A549 (cell line): Measurements from ENCODE around the gene NUP214.

Experiments used
- CTCF ChIP-seq: fragments of >200 bp; sonication (Bioruptor Twin); formaldehyde crosslinking; IDR thresholded peaks from 3 replicates; pipeline ENCODE4 v1.5.1; 2016
- POLR2A ChIP-seq: IDR thresholded peaks from 2 replicates; pipeline ENCODE4 v1.6.1; 2012; ENCODE audit warnings: mild to moderate bottlenecking, low read length
- RAD21 ChIP-seq, 2 experiments: fragments of >200 bp in 1 of 2; sonication (Bioruptor Twin) in 1 of 2; formaldehyde crosslinking in 1 of 2; IDR thresholded peaks in 1 of 2; conservative IDR thresholded peaks in 1 of 2; 2 replicates in 1 of 2; 3 replicates in 1 of 2; pipeline ENCODE4 v1.6.1; 2012 to 2018; ENCODE audit warnings: inconsistent platforms in 1 of 2
- RFX5 ChIP-seq: fragments of 450-650 bp; IDR thresholded peaks from 2 replicates; pipeline ENCODE4 v1.7.1; 2014; ENCODE audit warnings: antibody characterized with exemption, mild to moderate bottlenecking, moderate library complexity
- SMC3 ChIP-seq: fragments of >200 bp; sonication (Bioruptor Twin); formaldehyde crosslinking; IDR thresholded peaks from 3 replicates; pipeline ENCODE4 v1.6.1; 2018; ENCODE audit warnings: inconsistent platforms

- no peak for TF ChIP-seq POLR2A
- no peak for TF ChIP-seq CTCF
- TF ChIP-seq SMC3 = no peak
- no peak for TF ChIP-seq RAD21 (conservative IDR thresholded peaks at IDR 0.05 in 1 of 2, IDR thresholded peaks at IDR 0.05 in 1 of 2)
- no peak for TF ChIP-seq RFX5
These were observed 102.6 kb downstream of the NUP214 start for GRCh38 chr9:131227959-131228460.
